Uterus (tissue), 2 donors: ENCODE measurements around the gene CILP2.

Experiments
- CTCF ChIP-seq, 4 experiments: fragments of 200-600 bp in 2 of 4; fragments of 450-650 bp in 2 of 4; sonication (generic) in 2 of 4; IDR thresholded peaks; one replicate each; pipeline ENCODE4 v1.5.1; 2016 to 2019; ENCODE audit warnings: antibody characterized with exemption in 4 of 4, mild to moderate bottlenecking in 2 of 4, moderate library complexity in 1 of 4
- POLR2A ChIP-seq, 2 donors: fragments of 450-650 bp; IDR thresholded peaks; one replicate each; pipeline ENCODE4 v1.6.1; 2016; ENCODE audit warnings: antibody characterized with exemption in 2 of 2, mild to moderate bottlenecking in 1 of 2, moderate library complexity in 1 of 2

GRCh38 chr19:19541616-19542015, 3.6 kb downstream of the CILP2 start:
- TF ChIP-seq CTCF (IDR thresholded peaks at IDR 0.05) (no peak), POLR2A (IDR thresholded peaks at IDR 0.05) (no peak)
